Lower leg skin (tissue), 3 donors: ENCODE data around the gene LAMTOR5.

Source experiments
- POLR2A ChIP-seq, 2 donors: fragments of 450-650 bp; IDR thresholded peaks; one replicate each; pipeline ENCODE4 v1.6.1; 2016 to 2017; ENCODE audit warnings: antibody characterized with exemption in 2 of 2, mild to moderate bottlenecking in 1 of 2, moderate library complexity in 1 of 2
- TF ChIP-seq, protein P1 (sequence below), 3 donors: fragments of 450-650 bp; IDR thresholded peaks; one replicate each; pipeline ENCODE4 v1.5.1; 2016; ENCODE audit warnings: antibody characterized with exemption in 3 of 3, mild to moderate bottlenecking in 3 of 3, moderate library complexity in 2 of 3

DNA sequence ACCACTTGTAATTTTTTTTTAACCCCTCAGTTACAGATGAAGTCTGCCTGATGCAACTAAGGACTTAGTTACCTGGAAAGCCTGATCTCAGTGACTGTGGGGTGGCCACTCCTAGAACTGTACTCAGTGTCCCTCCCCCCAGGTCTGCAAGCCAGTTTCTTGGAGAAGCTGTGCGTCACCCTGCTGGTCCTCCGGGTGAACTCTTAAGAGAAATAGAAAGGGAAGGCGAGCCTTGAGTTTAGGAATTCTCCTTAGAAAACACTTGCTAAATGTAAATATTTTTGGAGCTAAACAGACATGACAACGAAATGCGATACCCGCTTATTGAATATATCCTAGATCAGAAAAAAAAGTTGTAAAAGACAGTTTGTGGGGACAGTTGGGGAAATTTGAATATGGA lies 17.4 kb downstream of the LAMTOR5 start:
- TF ChIP-seq, protein P1, sequence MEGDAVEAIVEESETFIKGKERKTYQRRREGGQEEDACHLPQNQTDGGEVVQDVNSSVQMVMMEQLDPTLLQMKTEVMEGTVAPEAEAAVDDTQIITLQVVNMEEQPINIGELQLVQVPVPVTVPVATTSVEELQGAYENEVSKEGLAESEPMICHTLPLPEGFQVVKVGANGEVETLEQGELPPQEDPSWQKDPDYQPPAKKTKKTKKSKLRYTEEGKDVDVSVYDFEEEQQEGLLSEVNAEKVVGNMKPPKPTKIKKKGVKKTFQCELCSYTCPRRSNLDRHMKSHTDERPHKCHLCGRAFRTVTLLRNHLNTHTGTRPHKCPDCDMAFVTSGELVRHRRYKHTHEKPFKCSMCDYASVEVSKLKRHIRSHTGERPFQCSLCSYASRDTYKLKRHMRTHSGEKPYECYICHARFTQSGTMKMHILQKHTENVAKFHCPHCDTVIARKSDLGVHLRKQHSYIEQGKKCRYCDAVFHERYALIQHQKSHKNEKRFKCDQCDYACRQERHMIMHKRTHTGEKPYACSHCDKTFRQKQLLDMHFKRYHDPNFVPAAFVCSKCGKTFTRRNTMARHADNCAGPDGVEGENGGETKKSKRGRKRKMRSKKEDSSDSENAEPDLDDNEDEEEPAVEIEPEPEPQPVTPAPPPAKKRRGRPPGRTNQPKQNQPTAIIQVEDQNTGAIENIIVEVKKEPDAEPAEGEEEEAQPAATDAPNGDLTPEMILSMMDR (IDR thresholded peaks at IDR 0.05): no peak
- no peak for TF ChIP-seq POLR2A (IDR thresholded peaks at IDR 0.05)
